NK-92 (cell line): Measurements from ENCODE around the gene HSPA9.
A peak's percentile ranks its signal among the peaks of the same experiment; 100 is the strongest.

Source experiments
- DNase-seq: peaks from one replicate; lab custom pipeline; 2025; ENCODE audit not compliant: unreplicated experiment; lab: John Stamatoyannopoulos, UW

The HSPA9 gene

GRCh38 chr5:138575194-138576015, at the start of gene HSPA9:
HSPA9 (minus strand) TSS chr5:138575401; CDS start chr5:138575318, 83 bp downstream.
- DNase-seq, result peak; percentile 82

- no peak for DNase-seq
Measured at GRCh38 chr5:138623053-138623452, 47.9 kb upstream of the HSPA9 start.

GRCh38 chr5:138622051-138622450, 46.9 kb upstream of the HSPA9 start:
- no peak for DNase-seq

GRCh38 chr5:138620663-138621224, 45.5 kb upstream of the HSPA9 start:
- DNase-seq, result no peak

- no peak for DNase-seq
Measured at GRCh38 chr5:138616508-138616907, 41.3 kb upstream of the HSPA9 start.

GRCh38 chr5:138615461-138615860, 40.3 kb upstream of the HSPA9 start:
- no peak for DNase-seq

- DNase-seq, result no peak
Measured at GRCh38 chr5:138611678-138612218, 36.5 kb upstream of the HSPA9 start.

GRCh38 chr5:138610918-138611677, 35.9 kb upstream of the HSPA9 start:
- no peak for DNase-seq

- no peak for DNase-seq
Measured at GRCh38 chr5:138610415-138610917, 35.3 kb upstream of the HSPA9 start.

GRCh38 chr5:138606378-138607064, 31.3 kb upstream of the HSPA9 start:
- no peak for DNase-seq

GRCh38 chr5:138605254-138605972, 30.2 kb upstream of the HSPA9 start:
- DNase-seq, result no peak

GRCh38 chr5:138604176-138604785, 29.1 kb upstream of the HSPA9 start:
- no peak for DNase-seq

GRCh38 chr5:138603249-138603920, 28.2 kb upstream of the HSPA9 start:
- no peak for DNase-seq

GRCh38 chr5:138602371-138603000, 27.3 kb upstream of the HSPA9 start:
- DNase-seq, result no peak

GRCh38 chr5:138601444-138601843, 26.2 kb upstream of the HSPA9 start:
- no peak for DNase-seq

- no peak for DNase-seq
Measured at GRCh38 chr5:138600446-138600845, 25.2 kb upstream of the HSPA9 start.

GRCh38 chr5:138597661-138598400, 22.6 kb upstream of the HSPA9 start:
- DNase-seq, result no peak
